ENCODE measurements around the gene ADIPOR2.

ADIPOR2 gene

GRCh38 chr12:1650978-1651361 lies 39.9 kb upstream of the ADIPOR2 start:
- Histone ChIP-seq H3K27ac (peak overlapping the region; percentile 43 to 59), H3K4me1 (peaks cover 0 to 23% (median 10%) of the 10 kb centered on the region in 4 donors), H3K36me3 (peaks cover 0 to 1% (median 0%) of the 10 kb centered on the region in 3 donors), H3K27me3 (no peaks in the 10 kb centered on the region), H3K4me3 (no peak overlapping the region), H3K9me3 (no peaks in the 10 kb centered on the region)
- TF ChIP-seq, protein P1, sequence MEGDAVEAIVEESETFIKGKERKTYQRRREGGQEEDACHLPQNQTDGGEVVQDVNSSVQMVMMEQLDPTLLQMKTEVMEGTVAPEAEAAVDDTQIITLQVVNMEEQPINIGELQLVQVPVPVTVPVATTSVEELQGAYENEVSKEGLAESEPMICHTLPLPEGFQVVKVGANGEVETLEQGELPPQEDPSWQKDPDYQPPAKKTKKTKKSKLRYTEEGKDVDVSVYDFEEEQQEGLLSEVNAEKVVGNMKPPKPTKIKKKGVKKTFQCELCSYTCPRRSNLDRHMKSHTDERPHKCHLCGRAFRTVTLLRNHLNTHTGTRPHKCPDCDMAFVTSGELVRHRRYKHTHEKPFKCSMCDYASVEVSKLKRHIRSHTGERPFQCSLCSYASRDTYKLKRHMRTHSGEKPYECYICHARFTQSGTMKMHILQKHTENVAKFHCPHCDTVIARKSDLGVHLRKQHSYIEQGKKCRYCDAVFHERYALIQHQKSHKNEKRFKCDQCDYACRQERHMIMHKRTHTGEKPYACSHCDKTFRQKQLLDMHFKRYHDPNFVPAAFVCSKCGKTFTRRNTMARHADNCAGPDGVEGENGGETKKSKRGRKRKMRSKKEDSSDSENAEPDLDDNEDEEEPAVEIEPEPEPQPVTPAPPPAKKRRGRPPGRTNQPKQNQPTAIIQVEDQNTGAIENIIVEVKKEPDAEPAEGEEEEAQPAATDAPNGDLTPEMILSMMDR (IDR thresholded peaks at IDR 0.05) = no peak
- intact Hi-C loops (cut with DNase I; ENCODE audit: low total_unique reads) = loop anchor here (5.0 kb wide), 1 partner anchor 41 kb away; the partner anchor contains the start of gene ADIPOR2
- DNase-seq = no peak

DNA sequence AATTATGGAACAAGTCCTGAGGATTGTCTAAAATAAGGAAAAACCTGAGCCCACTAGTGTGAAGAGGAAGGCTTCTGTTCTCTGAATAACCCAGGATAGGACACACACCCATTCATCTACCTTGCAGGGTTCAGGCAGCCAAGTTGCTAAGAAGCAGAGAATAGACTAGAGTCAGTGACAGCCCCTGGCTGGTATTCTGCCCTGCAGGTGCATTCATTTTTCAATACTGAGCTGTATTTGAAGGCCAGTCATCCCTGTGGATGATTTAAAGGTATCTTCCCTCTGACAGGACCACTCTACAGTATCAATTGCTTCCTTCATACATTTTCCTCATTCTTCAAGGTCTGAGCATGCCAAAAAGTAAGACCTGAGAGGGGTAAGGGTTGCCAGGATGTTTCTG lies 38.9 kb upstream of the ADIPOR2 start:
- no peak for DNase-seq
- no peaks in the 10 kb centered on the region for H3K9me3 ChIP-seq
- no peaks in the 10 kb centered on the region for H3K27me3 ChIP-seq
- intact Hi-C loops (cut with DNase I; ENCODE audit: low total_unique reads) = loop anchor here (2.0 to 5.0 kb wide), 2 partner anchors 40 to 143 kb away; partner anchors contain the start of gene ADIPOR2
- no peak overlapping the region for H3K27ac ChIP-seq
- H3K36me3 ChIP-seq = no peaks in the 10 kb centered on the region
- H3K4me1 ChIP-seq = peaks cover 0 to 23% (median 10%) of the 10 kb centered on the region in 4 donors
- H3K4me3 ChIP-seq = no peak overlapping the region
- TF ChIP-seq, protein P1 (IDR thresholded peaks at IDR 0.05) = no peak

GRCh38 chr12:1655225-1655788 lies 35.6 kb upstream of the ADIPOR2 start:
- DNase-seq = no peak
- Histone ChIP-seq H3K36me3 (no peaks in the 10 kb centered on the region), H3K4me3 (no peak overlapping the region), H3K9me3 (no peaks in the 10 kb centered on the region), H3K27ac (no peak overlapping the region), H3K27me3 (no peaks in the 10 kb centered on the region), H3K4me1 (peaks cover 0 to 32% (median 11%) of the 10 kb centered on the region in 4 donors)
- TF ChIP-seq, protein P1 (IDR thresholded peaks at IDR 0.05) = no peak
- intact Hi-C loops (cut with DNase I; ENCODE audit: low total_unique reads) = no loop called here

- Histone ChIP-seq H3K27ac (peak overlapping the region in 1 of 2 donors; percentile 75), H3K4me1 (peaks cover 2 to 31% (median 9%) of the 10 kb centered on the region in 4 donors), H3K9me3 (no peaks in the 10 kb centered on the region), H3K4me3 (no peak overlapping the region), H3K36me3 (no peaks in the 10 kb centered on the region), H3K27me3 (no peaks in the 10 kb centered on the region)
- intact Hi-C loops (cut with DNase I; ENCODE audit: low total_unique reads) = no loop called here
- TF ChIP-seq, protein P1 (IDR thresholded peaks at IDR 0.05) = no peak
- DNase-seq = no peak
Measured at GRCh38 chr12:1656902-1657301, 34.0 kb upstream of the ADIPOR2 start.

DNA sequence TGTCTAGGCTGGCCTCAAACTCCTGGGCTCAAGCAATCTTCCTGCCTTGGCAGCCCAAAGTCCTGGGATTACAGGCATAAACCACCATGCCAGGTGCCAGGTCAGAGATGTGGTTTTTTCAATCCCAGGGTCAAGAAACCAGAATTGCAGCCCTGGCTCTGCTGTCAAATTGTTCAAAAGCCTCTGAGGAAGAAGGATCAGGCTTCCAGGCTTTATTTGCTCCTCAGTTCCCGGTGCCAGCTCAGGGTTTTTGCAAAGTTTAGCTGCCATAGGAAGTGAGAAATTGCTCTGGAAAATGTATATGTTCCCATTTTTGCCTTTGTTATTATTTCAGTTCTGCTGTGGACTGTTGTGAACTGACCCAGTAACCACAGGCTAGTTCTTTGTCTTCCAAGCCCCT lies 33.2 kb upstream of the ADIPOR2 start:
- peaks cover under 1 to 31% (median 9%) of the 10 kb centered on the region in 4 donors for H3K4me1 ChIP-seq
- TF ChIP-seq, protein P1 (IDR thresholded peaks at IDR 0.05) = no peak
- H3K9me3 ChIP-seq = no peaks in the 10 kb centered on the region
- H3K27ac ChIP-seq = peak overlapping the region; percentile 53 to 75
- no peak overlapping the region for H3K4me3 ChIP-seq
- intact Hi-C loops (cut with DNase I; ENCODE audit: low total_unique reads) = no loop called here
- no peak for DNase-seq
- H3K36me3 ChIP-seq = no peaks in the 10 kb centered on the region
- no peaks in the 10 kb centered on the region for H3K27me3 ChIP-seq
